ENCODE measurements around the gene NUDT9.
"Not testable (repeated sequence)": the region's sequence is repeated elsewhere in the genome, so short reads cannot be mapped to it uniquely, and the experiment has no call there.

NUDT9 gene

GRCh38 chr4:87391576-87392054 is 30.8 kb upstream of the NUDT9 start:
- no peaks in the 10 kb centered on the region for H3K9me3 ChIP-seq (ENCODE audit: control insufficient read depth, low read depth, low read length)
- H3K36me3 ChIP-seq (ENCODE audit: control insufficient read depth, low read depth, low read length) = no peaks in the 10 kb centered on the region
- peaks cover 4% of the 10 kb centered on the region for H3K4me1 ChIP-seq (ENCODE audit: control insufficient read depth, low read depth, low read length)
- no peak overlapping the region for H3K27ac ChIP-seq (ENCODE audit: low read length)
- H3K9ac ChIP-seq (ENCODE audit: low read length) = peak overlapping the region; percentile 77
- peaks cover 12% of the 10 kb centered on the region for H3K27me3 ChIP-seq (ENCODE audit: control insufficient read depth, insufficient read depth, low read length)
- H3K4me3 ChIP-seq (ENCODE audit: low read length) = peak overlapping the region; percentile 85

- Histone ChIP-seq H3K4me3 (ENCODE audit: low read length) (no peak overlapping the region), H3K9ac (ENCODE audit: low read length) (no peak overlapping the region), H3K36me3 (ENCODE audit: control insufficient read depth, low read depth, low read length) (no peaks in the 10 kb centered on the region), H3K9me3 (ENCODE audit: control insufficient read depth, low read depth, low read length) (no peaks in the 10 kb centered on the region), H3K4me1 (ENCODE audit: control insufficient read depth, low read depth, low read length) (peaks cover 4% of the 10 kb centered on the region), H3K27ac (ENCODE audit: low read length) (no peak overlapping the region), H3K27me3 (ENCODE audit: control insufficient read depth, insufficient read depth, low read length) (peaks cover 12% of the 10 kb centered on the region)
Observed at GRCh38 chr4:87392183-87392582, 30.2 kb upstream of the NUDT9 start.

GRCh38 chr4:87395073-87395472 is 27.3 kb upstream of the NUDT9 start:
- peaks cover 12% of the 10 kb centered on the region for H3K27me3 ChIP-seq (ENCODE audit: control insufficient read depth, insufficient read depth, low read length)
- not testable (repeated sequence) for H3K4me1 ChIP-seq (ENCODE audit: control insufficient read depth, low read depth, low read length); H3K27ac ChIP-seq (ENCODE audit: low read length); H3K9me3 ChIP-seq (ENCODE audit: control insufficient read depth, low read depth, low read length); H3K36me3 ChIP-seq (ENCODE audit: control insufficient read depth, low read depth, low read length); H3K4me3 ChIP-seq (ENCODE audit: low read length); H3K9ac ChIP-seq (ENCODE audit: low read length)

GRCh38 chr4:87395851-87396250 is 26.5 kb upstream of the NUDT9 start:
- peaks cover 12% of the 10 kb centered on the region for H3K27me3 ChIP-seq (ENCODE audit: control insufficient read depth, insufficient read depth, low read length)
- H3K27ac ChIP-seq (ENCODE audit: low read length); H3K4me1 ChIP-seq (ENCODE audit: control insufficient read depth, low read depth, low read length); H3K36me3 ChIP-seq (ENCODE audit: control insufficient read depth, low read depth, low read length); H3K4me3 ChIP-seq (ENCODE audit: low read length); H3K9me3 ChIP-seq (ENCODE audit: control insufficient read depth, low read depth, low read length); H3K9ac ChIP-seq (ENCODE audit: low read length): not testable (repeated sequence)

GRCh38 chr4:87399148-87399547 is 23.2 kb upstream of the NUDT9 start:
- Histone ChIP-seq H3K9ac (ENCODE audit: low read length) (no peak overlapping the region), H3K27ac (ENCODE audit: low read length) (no peak overlapping the region), H3K4me3 (ENCODE audit: low read length) (no peak overlapping the region), H3K4me1 (ENCODE audit: control insufficient read depth, low read depth, low read length) (no peaks in the 10 kb centered on the region), H3K36me3 (ENCODE audit: control insufficient read depth, low read depth, low read length) (no peaks in the 10 kb centered on the region), H3K27me3 (ENCODE audit: control insufficient read depth, insufficient read depth, low read length) (no peaks in the 10 kb centered on the region), H3K9me3 (ENCODE audit: control insufficient read depth, low read depth, low read length) (no peaks in the 10 kb centered on the region)

- no peaks in the 10 kb centered on the region for H3K4me1 ChIP-seq (ENCODE audit: control insufficient read depth, low read depth, low read length)
- H3K27me3 ChIP-seq (ENCODE audit: control insufficient read depth, insufficient read depth, low read length) = no peaks in the 10 kb centered on the region
- H3K9ac ChIP-seq (ENCODE audit: low read length) = no peak overlapping the region
- H3K9me3 ChIP-seq (ENCODE audit: control insufficient read depth, low read depth, low read length) = no peaks in the 10 kb centered on the region
- no peak overlapping the region for H3K4me3 ChIP-seq (ENCODE audit: low read length)
- no peak overlapping the region for H3K27ac ChIP-seq (ENCODE audit: low read length)
- H3K36me3 ChIP-seq (ENCODE audit: control insufficient read depth, low read depth, low read length) = no peaks in the 10 kb centered on the region
Observed at GRCh38 chr4:87399954-87400353, 22.4 kb upstream of the NUDT9 start.

GRCh38 chr4:87403732-87404131 is 18.6 kb upstream of the NUDT9 start:
- H3K9me3 ChIP-seq (ENCODE audit: control insufficient read depth, low read depth, low read length); H3K4me3 ChIP-seq (ENCODE audit: low read length); H3K27me3 ChIP-seq (ENCODE audit: control insufficient read depth, insufficient read depth, low read length); H3K4me1 ChIP-seq (ENCODE audit: control insufficient read depth, low read depth, low read length); H3K9ac ChIP-seq (ENCODE audit: low read length); H3K36me3 ChIP-seq (ENCODE audit: control insufficient read depth, low read depth, low read length); H3K27ac ChIP-seq (ENCODE audit: low read length): not testable (repeated sequence)

- no peaks in the 10 kb centered on the region for H3K9me3 ChIP-seq (ENCODE audit: control insufficient read depth, low read depth, low read length)
- H3K27me3 ChIP-seq (ENCODE audit: control insufficient read depth, insufficient read depth, low read length) = no peaks in the 10 kb centered on the region
- no peak overlapping the region for H3K4me3 ChIP-seq (ENCODE audit: low read length)
- no peak overlapping the region for H3K9ac ChIP-seq (ENCODE audit: low read length)
- no peaks in the 10 kb centered on the region for H3K4me1 ChIP-seq (ENCODE audit: control insufficient read depth, low read depth, low read length)
- no peak overlapping the region for H3K27ac ChIP-seq (ENCODE audit: low read length)
- H3K36me3 ChIP-seq (ENCODE audit: control insufficient read depth, low read depth, low read length) = no peaks in the 10 kb centered on the region
Observed at GRCh38 chr4:87405211-87405820, 17.1 kb upstream of the NUDT9 start.

- no peaks in the 10 kb centered on the region for H3K36me3 ChIP-seq (ENCODE audit: control insufficient read depth, low read depth, low read length)
- H3K4me1 ChIP-seq (ENCODE audit: control insufficient read depth, low read depth, low read length) = no peaks in the 10 kb centered on the region
- no peaks in the 10 kb centered on the region for H3K27me3 ChIP-seq (ENCODE audit: control insufficient read depth, insufficient read depth, low read length)
- H3K9me3 ChIP-seq (ENCODE audit: control insufficient read depth, low read depth, low read length) = no peaks in the 10 kb centered on the region
- no peak overlapping the region for H3K4me3 ChIP-seq (ENCODE audit: low read length)
- H3K27ac ChIP-seq (ENCODE audit: low read length) = no peak overlapping the region
- H3K9ac ChIP-seq (ENCODE audit: low read length) = no peak overlapping the region
Observed at GRCh38 chr4:87406462-87406861, 15.9 kb upstream of the NUDT9 start.

GRCh38 chr4:87406902-87407301 is 15.5 kb upstream of the NUDT9 start:
- not testable (repeated sequence) for H3K4me1 ChIP-seq (ENCODE audit: control insufficient read depth, low read depth, low read length); H3K27ac ChIP-seq (ENCODE audit: low read length); H3K36me3 ChIP-seq (ENCODE audit: control insufficient read depth, low read depth, low read length); H3K9ac ChIP-seq (ENCODE audit: low read length); H3K27me3 ChIP-seq (ENCODE audit: control insufficient read depth, insufficient read depth, low read length); H3K4me3 ChIP-seq (ENCODE audit: low read length); H3K9me3 ChIP-seq (ENCODE audit: control insufficient read depth, low read depth, low read length)

- H3K36me3 ChIP-seq (ENCODE audit: control insufficient read depth, low read depth, low read length) = no peaks in the 10 kb centered on the region
- H3K4me3 ChIP-seq (ENCODE audit: low read length) = no peak overlapping the region
- no peaks in the 10 kb centered on the region for H3K9me3 ChIP-seq (ENCODE audit: control insufficient read depth, low read depth, low read length)
Observed at GRCh38 chr4:87409420-87409939, 12.9 kb upstream of the NUDT9 start.

GRCh38 chr4:87410157-87410556 is 12.2 kb upstream of the NUDT9 start:
- H3K27ac ChIP-seq (ENCODE audit: low read length) = no peak overlapping the region
- H3K4me1 ChIP-seq (ENCODE audit: control insufficient read depth, low read depth, low read length) = no peaks in the 10 kb centered on the region
- no peaks in the 10 kb centered on the region for H3K9me3 ChIP-seq (ENCODE audit: control insufficient read depth, low read depth, low read length)
- no peak overlapping the region for H3K4me3 ChIP-seq (ENCODE audit: low read length)
- H3K27me3 ChIP-seq (ENCODE audit: control insufficient read depth, insufficient read depth, low read length) = no peaks in the 10 kb centered on the region
- H3K36me3 ChIP-seq (ENCODE audit: control insufficient read depth, low read depth, low read length) = no peaks in the 10 kb centered on the region
- H3K9ac ChIP-seq (ENCODE audit: low read length) = no peak overlapping the region

More at GRCh38 chr4:87409420-87409939, 12.9 kb upstream of the NUDT9 start:
- Histone ChIP-seq H3K4me1 (ENCODE audit: control insufficient read depth, low read depth, low read length) (no peaks in the 10 kb centered on the region), H3K27ac (ENCODE audit: low read length) (no peak overlapping the region), H3K27me3 (ENCODE audit: control insufficient read depth, insufficient read depth, low read length) (no peaks in the 10 kb centered on the region), H3K9ac (ENCODE audit: low read length) (no peak overlapping the region)
